Measurements from ENCODE around the gene TBL1X. TPM values are rescaled to one million over a fixed set of nuclear protein-coding genes. Genes with fewer than 3 reads are reported as not detected.
A peak's percentile ranks its signal among the peaks of the same experiment; 100 is the strongest.

The TBL1X gene
- total RNA-seq, 3 donors from 2014 or later, result 18.6 to 24.6 (median 20.0) TPM

GRCh38 chrX:9757366-9757765 is 292.5 kb downstream of the TBL1X start:
- Histone ChIP-seq H3K9me3 (peaks cover 10 to 19% of the 10 kb centered on the region in 2 donors), H3K27ac (no peak overlapping the region), H3K27me3 (peaks cover 0 to 18% of the 10 kb centered on the region in 2 donors), H3K36me3 (no peaks in the 10 kb centered on the region), H3K4me1 (no peaks in the 10 kb centered on the region), H3K4me3 (no peak overlapping the region)
- intact Hi-C loops (cut with DNase I; ENCODE audit: low total_unique reads), result no loop called here
- TF ChIP-seq POLR2A (IDR thresholded peaks at IDR 0.05) (no peak), POLR2AphosphoS5 (IDR thresholded peaks at IDR 0.05) (no peak), CTCF (IDR thresholded peaks at IDR 0.05) (no peak)
- DNase-seq (ENCODE audit: low spot score in 2 of 2), result no peak

GRCh38 chrX:9758021-9758638 is 293.3 kb downstream of the TBL1X start:
- no peaks in the 10 kb centered on the region for H3K36me3 ChIP-seq
- H3K4me3 ChIP-seq, result no peak overlapping the region
- H3K9me3 ChIP-seq, result peaks cover 10 to 19% of the 10 kb centered on the region in 2 donors
- TF ChIP-seq CTCF (IDR thresholded peaks at IDR 0.05), result no peak
- no peak for TF ChIP-seq POLR2A (IDR thresholded peaks at IDR 0.05)
- TF ChIP-seq POLR2AphosphoS5 (IDR thresholded peaks at IDR 0.05), result no peak
- peaks cover 0 to 18% of the 10 kb centered on the region in 2 donors for H3K27me3 ChIP-seq
- no peak overlapping the region for H3K27ac ChIP-seq
- no peak for DNase-seq (ENCODE audit: low spot score in 2 of 2)
- H3K4me1 ChIP-seq, result no peaks in the 10 kb centered on the region
- intact Hi-C loops (cut with DNase I; ENCODE audit: low total_unique reads), result no loop called here

- DNase-seq (ENCODE audit: low spot score in 2 of 2), result no peak
- no peak for TF ChIP-seq CTCF (IDR thresholded peaks at IDR 0.05)
- TF ChIP-seq POLR2A (IDR thresholded peaks at IDR 0.05), result no peak
- no peak for TF ChIP-seq POLR2AphosphoS5 (IDR thresholded peaks at IDR 0.05)
- H3K27ac ChIP-seq, result no peak overlapping the region
- H3K36me3 ChIP-seq, result no peaks in the 10 kb centered on the region
- H3K27me3 ChIP-seq, result peaks cover 0 to 16% of the 10 kb centered on the region in 2 donors
- no peak overlapping the region for H3K4me3 ChIP-seq
- H3K9me3 ChIP-seq, result peaks cover 10 to 19% of the 10 kb centered on the region in 2 donors
- H3K4me1 ChIP-seq, result no peaks in the 10 kb centered on the region
- intact Hi-C loops (cut with DNase I; ENCODE audit: low total_unique reads), result no loop called here
These were observed 294.5 kb downstream of the TBL1X start for GRCh38 chrX:9759337-9759736.

- no peak overlapping the region for H3K27ac ChIP-seq
- H3K4me1 ChIP-seq, result no peaks in the 10 kb centered on the region
- intact Hi-C loops (cut with DNase I; ENCODE audit: low total_unique reads), result no loop called here
- H3K4me3 ChIP-seq, result peak overlapping the region in 2 of 3 donors; percentile 18 to 45
- peaks cover 5 to 7% of the 10 kb centered on the region in 2 donors for H3K9me3 ChIP-seq
- peaks cover 0 to 42% of the 10 kb centered on the region in 2 donors for H3K27me3 ChIP-seq
- DNase-seq (ENCODE audit: low spot score in 2 of 2), result no peak
- no peaks in the 10 kb centered on the region for H3K36me3 ChIP-seq
- TF ChIP-seq POLR2A (IDR thresholded peaks at IDR 0.05) (no peak), POLR2AphosphoS5 (IDR thresholded peaks at IDR 0.05) (no peak), CTCF (IDR thresholded peaks at IDR 0.05) (no peak)
These were observed 300.3 kb downstream of the TBL1X start for GRCh38 chrX:9765072-9765736.

GRCh38 chrX:9765737-9766097 is 300.9 kb downstream of the TBL1X start, which contains the start of gene GPR143:
Gene GPR143 (minus strand): TSS chrX:9765847. CDS start chrX:9765817, 30 bp downstream.
- no peak within 1 kb of the TSS for H3K27ac ChIP-seq
- no peaks in the 10 kb centered on the region for H3K4me1 ChIP-seq
- peak within 1 kb of the TSS in 2 of 3 donors; percentile 18 to 45 for H3K4me3 ChIP-seq
- no peaks in the 10 kb centered on the region for H3K36me3 ChIP-seq
- peaks cover 0 to 42% of the 10 kb centered on the region in 2 donors for H3K27me3 ChIP-seq
- intact Hi-C loops (cut with DNase I; ENCODE audit: low total_unique reads), result no loop called here
- DNase-seq (ENCODE audit: low spot score in 2 of 2), result no peak
- no peak for TF ChIP-seq CTCF (IDR thresholded peaks at IDR 0.05)
- no peak for TF ChIP-seq POLR2A (IDR thresholded peaks at IDR 0.05)
- TF ChIP-seq POLR2AphosphoS5 (IDR thresholded peaks at IDR 0.05), result no peak
- peaks cover 5 to 7% of the 10 kb centered on the region in 2 donors for H3K9me3 ChIP-seq

All from breast epithelium (tissue), 4 donors.